Natural killer cell (primary cell): Measurements from ENCODE around the gene GIGYF2. TPM values are rescaled to one million over a fixed set of nuclear protein-coding genes. Genes with fewer than 3 reads are reported as not detected.

ENCODE experiments used
- ATAC-seq, 3 donors: fragments of 150-1000 bp in 2 of 3; fragments of 200-7000 bp in 1 of 3; cut with Tn5 transposase; 1 replicate in 1 of 3; 2 replicates in 2 of 3; pipeline ENCODE4 v1.10.0; 2021; ENCODE audit warnings: mild to moderate bottlenecking in 2 of 3, moderate library complexity in 2 of 3
- DNase-seq, 2 donors: peaks; one replicate each; pipeline versions ENCODE4 v3.0.0 to v3.0.0-alpha.2; 2013 to 2021; ENCODE audit warnings: mixed read lengths in 1 of 2
- H3K27ac ChIP-seq: one replicate; pipeline ENCODE4 v1.5.1; 2013; ENCODE audit warnings: mild to moderate bottlenecking, low read length
- H3K27me3 ChIP-seq: one replicate; pipeline ENCODE4 v1.6.1; 2013; ENCODE audit warnings: low read length; ENCODE audit not compliant: control insufficient read depth, insufficient read depth
- H3K36me3 ChIP-seq: one replicate; pipeline ENCODE4 v1.6.1; 2013; ENCODE audit warnings: low read length; ENCODE audit not compliant: control insufficient read depth, insufficient read depth
- H3K4me1 ChIP-seq: one replicate; pipeline ENCODE4 v1.6.1; 2013; ENCODE audit warnings: low read length; ENCODE audit not compliant: control insufficient read depth, insufficient read depth
- H3K4me3 ChIP-seq: one replicate; pipeline ENCODE4 v1.5.1; 2013; ENCODE audit warnings: low read length
- H3K9me3 ChIP-seq: one replicate; pipeline ENCODE4 v1.6.1; 2013; ENCODE audit warnings: low read length; ENCODE audit not compliant: control insufficient read depth, insufficient read depth
- H3K27ac Mint-ChIP-seq, 2 donors: one replicate each; pipeline ENCODE4 v1.8.0; 2022; ENCODE audit warnings: mild to moderate bottlenecking in 2 of 2, mixed read lengths in 2 of 2, moderate library complexity in 1 of 2
- H3K27me3 Mint-ChIP-seq, 2 donors: one replicate each; pipeline ENCODE4 v1.8.0; 2022; ENCODE audit warnings: low read depth in 2 of 2, mixed read lengths in 2 of 2
- H3K36me3 Mint-ChIP-seq: one replicate; pipeline ENCODE4 v1.8.0; 2022; ENCODE audit warnings: mixed read lengths
- H3K4me1 Mint-ChIP-seq, 2 donors: one replicate each; pipeline ENCODE4 v1.8.0; 2022; ENCODE audit warnings: mixed read lengths in 2 of 2
- H3K4me3 Mint-ChIP-seq: one replicate; pipeline ENCODE4 v1.8.0; 2022; ENCODE audit warnings: mild to moderate bottlenecking, moderate library complexity, mixed read lengths
- H3K9me3 Mint-ChIP-seq, 2 donors: one replicate each; pipeline ENCODE4 v1.8.0; 2022; ENCODE audit warnings: mixed read lengths in 2 of 2
- CTCF ChIP-seq: fragments of 200-600 bp; IDR thresholded peaks from one replicate; pipeline ENCODE4 v1.8.0; 2022; ENCODE audit warnings: antibody characterized with exemption
- WGBS: methylation state at CpG from one replicate; pipeline ENCODE4 v1.1.7; 2013; ENCODE audit warnings: missing lambda C conversion rate; ENCODE audit not compliant: insufficient coverage; 5-methylcytosine and 5-hydroxymethylcytosine counted together
- intact Hi-C: fragments of 100-400 bp; cut with micrococcal nuclease; formaldehyde crosslinking; loops from one replicate; pipeline ENCODE4 v1.14.2; 2022
- total RNA-seq, 4 donors: library from RNA; stranded (reverse); fragments of 120-200 nt in 1 of 4; gene quantifications; one replicate each; pipeline versions ENCODE4 v1.2.3 to v1.2.4, GENCODE V29; 2013 to 2022

GIGYF2 gene
- total RNA-seq, 3 donors from 2014 or later (not counting 1 experiment from before 2014, with no cell fraction given): 73.6 to 85.3 (median 80.1) TPM

- Mint-ChIP-seq H3K4me1 (peaks cover 10 to 11% of the 10 kb centered on the region in 2 donors), H3K9me3 (no peaks in the 10 kb centered on the region), H3K4me3 (no peak overlapping the region), H3K36me3 (no peaks in the 10 kb centered on the region), H3K27me3 (no peaks in the 10 kb centered on the region), H3K27ac (no peak overlapping the region)
- WGBS: 89% methylated on average over 8 of the region's 9 CpGs
- intact Hi-C loops: no loop called here
- TF ChIP-seq CTCF: no peak
- DNase-seq: no peak
- peaks cover 31% of the 10 kb centered on the region for H3K36me3 ChIP-seq
- H3K4me1 ChIP-seq: peaks cover 2% of the 10 kb centered on the region
- no peaks in the 10 kb centered on the region for H3K9me3 ChIP-seq
- no peaks in the 10 kb centered on the region for H3K27me3 ChIP-seq
- no peak overlapping the region for H3K4me3 ChIP-seq
- H3K27ac ChIP-seq: no peak overlapping the region
- no peak for ATAC-seq
These were observed 76.7 kb downstream of the GIGYF2 start for GRCh38 chr2:232773815-232774214.

GRCh38 chr2:232776435-232776834 is 79.3 kb downstream of the GIGYF2 start, which contains the start of gene KCNJ13:
TSS of gene KCNJ13 (minus strand) at chr2:232776565. CDS start at chr2:232771362, 5,203 bp downstream.
- Histone ChIP-seq H3K4me1 (peaks cover 2% of the 10 kb centered on the region), H3K4me3 (no peak within 1 kb of the TSS), H3K27me3 (no peaks in the 10 kb centered on the region), H3K27ac (no peak within 1 kb of the TSS), H3K36me3 (peaks cover 26% of the 10 kb centered on the region), H3K9me3 (no peaks in the 10 kb centered on the region)
- no peaks in the 10 kb centered on the region for H3K36me3 Mint-ChIP-seq
- DNase-seq (no peak), ATAC-seq (no peak)
- H3K9me3 Mint-ChIP-seq: no peaks in the 10 kb centered on the region
- no peak within 1 kb of the TSS for H3K4me3 Mint-ChIP-seq
- H3K27me3 Mint-ChIP-seq: no peaks in the 10 kb centered on the region
- H3K4me1 Mint-ChIP-seq: peaks cover 10 to 11% of the 10 kb centered on the region in 2 donors
- no CpG with 5 or more reads among the region's 1 CpG for WGBS
- no peak for TF ChIP-seq CTCF
- intact Hi-C loops: no loop called here
- H3K27ac Mint-ChIP-seq: peak within 1 kb of the TSS in 1 of 2 donors; percentile 43

GRCh38 chr2:232777276-232777675 is 80.1 kb downstream of the GIGYF2 start:
- no peak for ATAC-seq
- no peaks in the 10 kb centered on the region for H3K36me3 Mint-ChIP-seq

More at GRCh38 chr2:232777276-232777675, 80.1 kb downstream of the GIGYF2 start:
- Histone ChIP-seq H3K27ac (no peak overlapping the region), H3K4me3 (no peak overlapping the region), H3K36me3 (peaks cover 19% of the 10 kb centered on the region), H3K27me3 (no peaks in the 10 kb centered on the region), H3K9me3 (no peaks in the 10 kb centered on the region), H3K4me1 (peaks cover 2% of the 10 kb centered on the region)
- H3K4me3 Mint-ChIP-seq: no peak overlapping the region
- TF ChIP-seq CTCF: no peak
- no peaks in the 10 kb centered on the region for H3K27me3 Mint-ChIP-seq
- intact Hi-C loops: no loop called here
- DNase-seq: no peak
- no peaks in the 10 kb centered on the region for H3K9me3 Mint-ChIP-seq
- WGBS: 100% methylated on average over 3 of the region's 5 CpGs
- peaks cover 6% of the 10 kb centered on the region in 2 donors for H3K4me1 Mint-ChIP-seq
- H3K27ac Mint-ChIP-seq: no peak overlapping the region
